Measurements from ENCODE around the gene PPP2R2B.

Gene PPP2R2B

GRCh38 chr5:146607659-146608332, 270.8 kb downstream of the PPP2R2B start:
- H3K4me3 ChIP-seq, result no peak overlapping the region
- no peaks in the 10 kb centered on the region for H3K4me1 ChIP-seq
- H3K27me3 ChIP-seq, result no peaks in the 10 kb centered on the region
- no peaks in the 10 kb centered on the region for H3K36me3 ChIP-seq
- no peaks in the 10 kb centered on the region for H4K20me1 ChIP-seq
- no peak for TF ChIP-seq Cebpa-rat (IDR thresholded peaks at IDR 0.05)
- H3K4me2 ChIP-seq, result no peak overlapping the region
- no peak overlapping the region for H3K9ac ChIP-seq
- H3K9me3 ChIP-seq, result no peaks in the 10 kb centered on the region
- H3K27ac ChIP-seq, result no peak overlapping the region

- H3K27me3 ChIP-seq, result no peaks in the 10 kb centered on the region
- no peaks in the 10 kb centered on the region for H3K4me1 ChIP-seq
- H3K9ac ChIP-seq, result no peak overlapping the region
- TF ChIP-seq Cebpa-rat (IDR thresholded peaks at IDR 0.05), result no peak
- no peaks in the 10 kb centered on the region for H3K36me3 ChIP-seq
- H3K4me2 ChIP-seq, result no peak overlapping the region
- H3K27ac ChIP-seq, result no peak overlapping the region
- H4K20me1 ChIP-seq, result no peaks in the 10 kb centered on the region
- H3K4me3 ChIP-seq, result no peak overlapping the region
- H3K9me3 ChIP-seq, result no peaks in the 10 kb centered on the region
Measured at GRCh38 chr5:146606893-146607292, 271.7 kb downstream of the PPP2R2B start.

GRCh38 chr5:146600376-146600775, 278.2 kb downstream of the PPP2R2B start:
- no peaks in the 10 kb centered on the region for H4K20me1 ChIP-seq
- no peaks in the 10 kb centered on the region for H3K27me3 ChIP-seq
- no peak overlapping the region for H3K4me2 ChIP-seq
- H3K9ac ChIP-seq, result no peak overlapping the region
- H3K36me3 ChIP-seq, result no peaks in the 10 kb centered on the region
- H3K4me1 ChIP-seq, result no peaks in the 10 kb centered on the region
- H3K4me3 ChIP-seq, result no peak overlapping the region
- no peak for TF ChIP-seq Cebpa-rat (IDR thresholded peaks at IDR 0.05)
- H3K27ac ChIP-seq, result no peak overlapping the region
- no peaks in the 10 kb centered on the region for H3K9me3 ChIP-seq

- no peaks in the 10 kb centered on the region for H3K4me1 ChIP-seq
- no peak overlapping the region for H3K27ac ChIP-seq
- H3K9me3 ChIP-seq, result no peaks in the 10 kb centered on the region
- H3K4me3 ChIP-seq, result no peak overlapping the region
- no peaks in the 10 kb centered on the region for H4K20me1 ChIP-seq
- no peak overlapping the region for H3K4me2 ChIP-seq
- no peak overlapping the region for H3K9ac ChIP-seq
- H3K36me3 ChIP-seq, result no peaks in the 10 kb centered on the region
- no peak for TF ChIP-seq Cebpa-rat (IDR thresholded peaks at IDR 0.05)
- no peaks in the 10 kb centered on the region for H3K27me3 ChIP-seq
Measured at GRCh38 chr5:146599261-146599660, 279.3 kb downstream of the PPP2R2B start.

- no peaks in the 10 kb centered on the region for H3K9me3 ChIP-seq
- H3K4me3 ChIP-seq, result no peak overlapping the region
- H3K4me1 ChIP-seq, result no peaks in the 10 kb centered on the region
- no peaks in the 10 kb centered on the region for H3K27me3 ChIP-seq
- H3K9ac ChIP-seq, result no peak overlapping the region
- no peaks in the 10 kb centered on the region for H4K20me1 ChIP-seq
- no peak overlapping the region for H3K27ac ChIP-seq
- H3K36me3 ChIP-seq, result no peaks in the 10 kb centered on the region
- H3K4me2 ChIP-seq, result no peak overlapping the region
- TF ChIP-seq Cebpa-rat (IDR thresholded peaks at IDR 0.05), result no peak
Measured at GRCh38 chr5:146595088-146595487, 283.5 kb downstream of the PPP2R2B start.

- Histone ChIP-seq H3K27ac (no peak overlapping the region), H3K4me3 (no peak overlapping the region), H3K4me2 (no peak overlapping the region), H3K36me3 (no peaks in the 10 kb centered on the region), H3K4me1 (no peaks in the 10 kb centered on the region), H3K9me3 (no peaks in the 10 kb centered on the region), H3K27me3 (no peaks in the 10 kb centered on the region), H3K9ac (no peak overlapping the region), H4K20me1 (no peaks in the 10 kb centered on the region)
- TF ChIP-seq Cebpa-rat (IDR thresholded peaks at IDR 0.05), result no peak
Measured at GRCh38 chr5:146592352-146592751, 286.2 kb downstream of the PPP2R2B start.

GRCh38 chr5:146589028-146589345, 289.6 kb downstream of the PPP2R2B start:
- no peak overlapping the region for H3K9ac ChIP-seq
- no peaks in the 10 kb centered on the region for H3K27me3 ChIP-seq
- no peaks in the 10 kb centered on the region for H4K20me1 ChIP-seq
- no peaks in the 10 kb centered on the region for H3K9me3 ChIP-seq
- H3K4me2 ChIP-seq, result no peak overlapping the region
- H3K27ac ChIP-seq, result no peak overlapping the region
- no peaks in the 10 kb centered on the region for H3K4me1 ChIP-seq
- no peaks in the 10 kb centered on the region for H3K36me3 ChIP-seq
- no peak for TF ChIP-seq Cebpa-rat (IDR thresholded peaks at IDR 0.05)
- no peak overlapping the region for H3K4me3 ChIP-seq

- Histone ChIP-seq H3K27me3 (no peaks in the 10 kb centered on the region), H3K4me1 (no peaks in the 10 kb centered on the region), H3K36me3 (no peaks in the 10 kb centered on the region), H3K9ac (no peak overlapping the region), H3K27ac (no peak overlapping the region), H3K9me3 (no peaks in the 10 kb centered on the region), H3K4me2 (no peak overlapping the region), H4K20me1 (no peaks in the 10 kb centered on the region), H3K4me3 (no peak overlapping the region)
- no peak for TF ChIP-seq Cebpa-rat (IDR thresholded peaks at IDR 0.05)
Measured at GRCh38 chr5:146588331-146589027, 290.1 kb downstream of the PPP2R2B start.

GRCh38 chr5:146586752-146587151, 291.8 kb downstream of the PPP2R2B start:
- Histone ChIP-seq H3K36me3 (no peaks in the 10 kb centered on the region), H3K9me3 (no peaks in the 10 kb centered on the region), H3K27me3 (no peaks in the 10 kb centered on the region), H3K4me3 (no peak overlapping the region), H3K4me2 (no peak overlapping the region), H4K20me1 (no peaks in the 10 kb centered on the region), H3K9ac (no peak overlapping the region), H3K27ac (no peak overlapping the region), H3K4me1 (no peaks in the 10 kb centered on the region)
- TF ChIP-seq Cebpa-rat (IDR thresholded peaks at IDR 0.05), result 0 out of 2 replicates have a peak, but pooled peaks have one; percentile 47

- TF ChIP-seq Cebpa-rat (IDR thresholded peaks at IDR 0.05), result no peak
- no peak overlapping the region for H3K27ac ChIP-seq
- H3K4me3 ChIP-seq, result no peak overlapping the region
- no peaks in the 10 kb centered on the region for H3K4me1 ChIP-seq
- no peak overlapping the region for H3K9ac ChIP-seq
- no peaks in the 10 kb centered on the region for H3K36me3 ChIP-seq
- no peaks in the 10 kb centered on the region for H3K27me3 ChIP-seq
- no peak overlapping the region for H3K4me2 ChIP-seq
- no peaks in the 10 kb centered on the region for H3K9me3 ChIP-seq
- H4K20me1 ChIP-seq, result no peaks in the 10 kb centered on the region
Measured at GRCh38 chr5:146584750-146585149, 293.8 kb downstream of the PPP2R2B start.

Measured in BLaER1 (cell line).